NB4 (cell line): ENCODE measurements around the gene CYRIA.

ENCODE experiments used
- TF ChIP-seq, protein P1 (sequence below): IDR thresholded peaks from one replicate; pipeline ENCODE4 v1.5.1; 2012; ENCODE audit warnings: low read depth, low read length
- TF ChIP-seq, protein P2 (sequence below): IDR thresholded peaks from 2 replicates; pipeline ENCODE4 v1.6.1; 2011; ENCODE audit warnings: low read depth, low read length

DNA sequence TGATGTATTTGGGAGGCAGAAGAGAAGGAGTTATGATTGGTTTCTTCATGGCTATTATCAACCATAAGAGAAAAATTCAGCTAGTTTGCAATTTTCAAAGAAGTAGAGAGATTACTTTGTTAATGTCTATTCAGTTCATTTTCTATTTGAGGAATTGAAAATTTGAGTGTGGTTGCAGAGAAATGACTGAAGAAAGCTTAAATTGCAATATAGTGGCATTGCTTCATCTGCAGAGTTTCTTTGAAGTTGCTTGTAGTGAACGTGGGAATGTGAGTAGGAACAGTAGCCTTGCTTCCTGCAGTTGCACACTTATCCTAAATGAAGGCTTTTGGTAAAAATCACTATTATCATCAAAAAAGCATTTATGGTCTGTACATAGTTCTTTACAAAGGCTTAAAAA lies 14.7 kb upstream of the CYRIA start:
- TF ChIP-seq, protein P1, sequence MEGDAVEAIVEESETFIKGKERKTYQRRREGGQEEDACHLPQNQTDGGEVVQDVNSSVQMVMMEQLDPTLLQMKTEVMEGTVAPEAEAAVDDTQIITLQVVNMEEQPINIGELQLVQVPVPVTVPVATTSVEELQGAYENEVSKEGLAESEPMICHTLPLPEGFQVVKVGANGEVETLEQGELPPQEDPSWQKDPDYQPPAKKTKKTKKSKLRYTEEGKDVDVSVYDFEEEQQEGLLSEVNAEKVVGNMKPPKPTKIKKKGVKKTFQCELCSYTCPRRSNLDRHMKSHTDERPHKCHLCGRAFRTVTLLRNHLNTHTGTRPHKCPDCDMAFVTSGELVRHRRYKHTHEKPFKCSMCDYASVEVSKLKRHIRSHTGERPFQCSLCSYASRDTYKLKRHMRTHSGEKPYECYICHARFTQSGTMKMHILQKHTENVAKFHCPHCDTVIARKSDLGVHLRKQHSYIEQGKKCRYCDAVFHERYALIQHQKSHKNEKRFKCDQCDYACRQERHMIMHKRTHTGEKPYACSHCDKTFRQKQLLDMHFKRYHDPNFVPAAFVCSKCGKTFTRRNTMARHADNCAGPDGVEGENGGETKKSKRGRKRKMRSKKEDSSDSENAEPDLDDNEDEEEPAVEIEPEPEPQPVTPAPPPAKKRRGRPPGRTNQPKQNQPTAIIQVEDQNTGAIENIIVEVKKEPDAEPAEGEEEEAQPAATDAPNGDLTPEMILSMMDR: no peak
- TF ChIP-seq, protein P2, sequence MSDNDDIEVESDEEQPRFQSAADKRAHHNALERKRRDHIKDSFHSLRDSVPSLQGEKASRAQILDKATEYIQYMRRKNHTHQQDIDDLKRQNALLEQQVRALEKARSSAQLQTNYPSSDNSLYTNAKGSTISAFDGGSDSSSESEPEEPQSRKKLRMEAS: no peak
